Gastroesophageal sphincter (tissue), 4 donors: ENCODE measurements around the gene VPS29. TPM values are rescaled to one million over a fixed set of nuclear protein-coding genes. Genes with fewer than 3 reads are reported as not detected.

Experiments used
- ATAC-seq: fragments of 150-250 bp; one replicate; pipeline ENCODE4 v1.9.1; 2016; ENCODE audit warnings: mild to moderate bottlenecking, moderate library complexity
- H3K27ac ChIP-seq, 4 donors: fragments of 200-600 bp; sonication (generic) in 3 of 4; 1 replicate in 3 of 4; 2 replicates in 1 of 4; pipeline ENCODE4 v1.5.1; 2016 to 2019
- H3K27me3 ChIP-seq: fragments of 200-600 bp; sonication (generic); one replicate; pipeline ENCODE4 v1.5.1; 2019
- H3K36me3 ChIP-seq, 2 donors: fragments of 200-600 bp; sonication (generic); one replicate each; pipeline ENCODE4 v1.5.1; 2019; ENCODE audit warnings: control low read depth in 1 of 2
- H3K4me1 ChIP-seq, 3 donors: fragments of 200-600 bp; sonication (generic); 1 replicate in 2 of 3; 2 replicates in 1 of 3; pipeline ENCODE4 v1.5.1; 2016 to 2019; ENCODE audit warnings: control low read depth in 2 of 3
- H3K4me3 ChIP-seq, 2 donors: fragments of 200-600 bp; sonication (generic); one replicate each; pipeline ENCODE4 v1.5.1; 2019; ENCODE audit warnings: mild to moderate bottlenecking in 1 of 2, moderate library complexity in 1 of 2
- H3K9me3 ChIP-seq, 3 donors: fragments of 200-600 bp; sonication (generic); one replicate each; pipeline ENCODE4 v1.5.1; 2017 to 2019; ENCODE audit warnings: control low read depth in 2 of 3
- CTCF ChIP-seq, 4 experiments: fragments of 200-600 bp in 2 of 4; fragments of 450-650 bp in 2 of 4; sonication (generic) in 1 of 4; IDR thresholded peaks; one replicate each; pipeline ENCODE4 v1.5.1; 2017 to 2019; ENCODE audit warnings: antibody characterized with exemption in 4 of 4, mild to moderate bottlenecking in 2 of 4, moderate library complexity in 2 of 4
- EP300 ChIP-seq: sonication (generic); formaldehyde crosslinking; IDR thresholded peaks from one replicate; pipeline ENCODE4 v1.6.1; 2017; ENCODE audit warnings: antibody characterized with exemption, mild to moderate bottlenecking
- POLR2A ChIP-seq, 2 donors: fragments of 450-650 bp; IDR thresholded peaks; one replicate each; pipeline ENCODE4 v1.6.1; 2017; ENCODE audit warnings: antibody characterized with exemption in 2 of 2, mild to moderate bottlenecking in 2 of 2, moderate library complexity in 1 of 2
- POLR2AphosphoS5 ChIP-seq: sonication (generic); formaldehyde crosslinking; IDR thresholded peaks from one replicate; pipeline ENCODE4 v1.6.1; 2017; ENCODE audit warnings: antibody characterized with exemption
- WGBS, 2 donors: methylation state at CpG; one replicate each; pipeline ENCODE4 v1.1.5; 2018; ENCODE audit warnings: low coverage in 1 of 2; 5-methylcytosine and 5-hydroxymethylcytosine counted together
- small RNA-seq, 4 donors: library from RNA; depleted of rRNA; stranded (forward); fragments of <200 nt; gene quantifications; one replicate each; pipeline ENCODE3, GENCODE V24; 2016
- total RNA-seq, 4 donors: library from RNA; depleted of rRNA; stranded (reverse); fragments of >200 nt; gene quantifications; one replicate each; pipeline ENCODE4 v1.1.0, GENCODE V29; 2016

VPS29 gene
- total RNA-seq, 4 donors from 2014 or later: 101 to 184 (median 159) TPM

GRCh38 chr12:110449799-110450497 is 52.0 kb downstream of the VPS29 start, which contains the start of gene ARPC3:
ARPC3 (minus strand) TSS chr12:110450337; CDS start chr12:110450260, 77 bp downstream.
- WGBS, 2 donors: 1 to 2% methylated on average over 10 to 34 of the region's 51 CpGs
- ATAC-seq: peak; percentile 99
- Histone ChIP-seq H3K4me1 (peaks cover 0 to 38% (median 17%) of the 10 kb centered on the region in 3 donors), H3K36me3 (peaks cover 0 to 46% of the 10 kb centered on the region in 2 donors), H3K27ac (peak within 1 kb of the TSS; percentile 78 to 95 (median 91)), H3K9me3 (no peaks in the 10 kb centered on the region), H3K4me3 (peak within 1 kb of the TSS; percentile 65 to 76), H3K27me3 (no peaks in the 10 kb centered on the region)
- peak; percentile 29 to 38 for TF ChIP-seq POLR2A (IDR thresholded peaks at IDR 0.05)
- no peak for TF ChIP-seq EP300
- peak; percentile 82 for TF ChIP-seq POLR2AphosphoS5
- TF ChIP-seq CTCF (IDR thresholded peaks at IDR 0.05): peak; percentile 67 to 92 (median 90)

- Histone ChIP-seq H3K27ac (no peak overlapping the region), H3K4me3 (no peak overlapping the region), H3K4me1 (peaks cover 0 to 43% (median 17%) of the 10 kb centered on the region in 3 donors), H3K27me3 (no peaks in the 10 kb centered on the region), H3K9me3 (no peaks in the 10 kb centered on the region), H3K36me3 (peaks cover 0 to 67% of the 10 kb centered on the region in 2 donors)
- no peak for TF ChIP-seq CTCF (IDR thresholded peaks at IDR 0.05)
- TF ChIP-seq POLR2AphosphoS5: no peak
- no peak for TF ChIP-seq POLR2A (IDR thresholded peaks at IDR 0.05)
- no peak for TF ChIP-seq EP300
- WGBS, 2 donors: 87 to 100% methylated on average over 3 of the region's 3 CpGs
- ATAC-seq: no peak
These were observed 57.5 kb downstream of the VPS29 start for GRCh38 chr12:110444455-110444854.

Small RNAs within 50 kb of the gene (small RNA-seq; reads per million reads assigned to genes)
- 0 reads per million in 4 donors for gene RF00278

Other genes starting within 250 kb of the VPS29 start
- 100 to 1,000 TPM; 118 to 233 (median 163) TPM for gene ATP2A2, start 220.9 kb downstream of the VPS29 start, total RNA-seq
- gene ANAPC7, start 98.4 kb downstream of the VPS29 start, total RNA-seq: 10 to 100 TPM; 40.4 to 50.1 (median 46.2) TPM
- gene ARPC3, start 51.8 kb downstream of the VPS29 start, total RNA-seq: 100 to 1,000 TPM; 147 to 333 (median 310) TPM
- gene GPN3, start 33.9 kb downstream of the VPS29 start, total RNA-seq: 10 to 100 TPM; 11.8 to 42.2 (median 21.5) TPM
- 1 to 10 TPM; 5.1 to 9.8 (median 6.1) TPM for gene FAM216A, start 33.3 kb downstream of the VPS29 start, total RNA-seq
- gene RAD9B, start 220 bp upstream of the VPS29 start, total RNA-seq: 1 to 10 TPM; 1.1 to 5.1 (median 1.9) TPM
- 10 to 100 TPM; 37.5 to 48.6 (median 41.9) TPM for gene PPTC7, start 81.2 kb upstream of the VPS29 start, total RNA-seq
- 10 to 100 TPM; 19.4 to 32.5 (median 30.5) TPM for gene TCTN1, start 112.0 kb upstream of the VPS29 start, total RNA-seq
- gene HVCN1, start 187.0 kb upstream of the VPS29 start, total RNA-seq: 10 to 100 TPM in 1 of 4 donors, 1 to 10 TPM in 3; 1.4 to 12.0 (median 8.1) TPM
- 100 to 1,000 TPM; 103 to 135 (median 126) TPM for gene PPP1CC, start 240.8 kb upstream of the VPS29 start, total RNA-seq